Colonic mucosa (tissue), 4 donors: ENCODE results near the gene PLCB1. TPM values are rescaled to one million over a fixed set of nuclear protein-coding genes. Genes with fewer than 3 reads are reported as not detected.

Experiments
- DNase-seq: peaks from one replicate; pipeline ENCODE4 v3.0.0-alpha.2; 2020
- H3K27ac ChIP-seq: fragments of 200-600 bp; one replicate; pipeline ENCODE4 v1.8.0; 2021
- H3K27me3 ChIP-seq: fragments of 200-600 bp; one replicate; pipeline ENCODE4 v1.8.0; 2021
- H3K36me3 ChIP-seq: fragments of 200-600 bp; one replicate; pipeline ENCODE4 v1.8.0; 2021
- H3K4me1 ChIP-seq: fragments of 200-600 bp; one replicate; pipeline ENCODE4 v1.8.0; 2021; ENCODE audit warnings: mild to moderate bottlenecking
- H3K4me3 ChIP-seq: fragments of 200-600 bp; one replicate; pipeline ENCODE4 v1.8.0; 2021
- H3K9ac ChIP-seq, 2 donors: one replicate each; pipeline ENCODE4 v1.7.0; 2013; ENCODE audit warnings: control low read depth in 2 of 2, low read depth in 2 of 2, low read length in 2 of 2
- H3K9me3 ChIP-seq: fragments of 200-600 bp; one replicate; pipeline ENCODE4 v1.8.0; 2021
- CTCF ChIP-seq: fragments of 200-600 bp; IDR thresholded peaks from one replicate; pipeline ENCODE4 v1.8.0; 2022; ENCODE audit warnings: antibody characterized with exemption, mild to moderate bottlenecking
- intact Hi-C: fragments of 100-400 bp; cut with DNase I; formaldehyde crosslinking; loops from one replicate; pipeline ENCODE4 v1.14.1; 2022
- total RNA-seq, 2 donors: library from RNA; stranded (reverse); fragmentation: NEBNext Ultra II Directional in 1 of 2; extraction: Animal tissue kit (Norgen Biotek cat#: 25700) in 1 of 2; gene quantifications; one replicate each; pipeline ENCODE4 v1.2.1, GENCODE V29; 2021
- donor health status: healthy.
- donor health status: DM: no; HTN: no; CAD: no.
- donor health status: DM: no; HTN: no; CAD: no.

Gene PLCB1
- total RNA-seq, 2 donors from 2014 or later: 8.3 to 9.6 TPM

GRCh38 chr20:8361779-8362178, 229.7 kb downstream of the PLCB1 start:
- Histone ChIP-seq H3K4me1 (no peaks in the 10 kb centered on the region), H3K9me3 (no peaks in the 10 kb centered on the region), H3K4me3 (no peak overlapping the region), H3K27ac (no peak overlapping the region), H3K9ac (no peak overlapping the region), H3K36me3 (no peaks in the 10 kb centered on the region), H3K27me3 (no peaks in the 10 kb centered on the region)
- intact Hi-C loops: no loop called here
- no peak for TF ChIP-seq CTCF
- no peak for DNase-seq

GRCh38 chr20:8362457-8362856, 230.4 kb downstream of the PLCB1 start:
- no peak overlapping the region for H3K9ac ChIP-seq
- H3K9me3 ChIP-seq: no peaks in the 10 kb centered on the region
- intact Hi-C loops: no loop called here
- H3K27me3 ChIP-seq: no peaks in the 10 kb centered on the region
- H3K4me3 ChIP-seq: no peak overlapping the region
- no peak overlapping the region for H3K27ac ChIP-seq
- no peaks in the 10 kb centered on the region for H3K4me1 ChIP-seq
- no peak for DNase-seq
- H3K36me3 ChIP-seq: no peaks in the 10 kb centered on the region
- TF ChIP-seq CTCF: no peak

- TF ChIP-seq CTCF: no peak
- H3K9me3 ChIP-seq: no peaks in the 10 kb centered on the region
These were observed 232.1 kb downstream of the PLCB1 start for GRCh38 chr20:8363970-8364733.

GRCh38 chr20:8364734-8365078, 232.6 kb downstream of the PLCB1 start:
- H3K27ac ChIP-seq: no peak overlapping the region
- H3K4me3 ChIP-seq: no peak overlapping the region
- TF ChIP-seq CTCF: no peak
- no peak overlapping the region for H3K9ac ChIP-seq
- H3K36me3 ChIP-seq: no peaks in the 10 kb centered on the region
- intact Hi-C loops: no loop called here
- H3K9me3 ChIP-seq: no peaks in the 10 kb centered on the region
- H3K27me3 ChIP-seq: no peaks in the 10 kb centered on the region
- H3K4me1 ChIP-seq: no peaks in the 10 kb centered on the region
- no peak for DNase-seq

More at GRCh38 chr20:8363970-8364733, 232.1 kb downstream of the PLCB1 start:
- intact Hi-C loops: no loop called here
- Histone ChIP-seq H3K4me3 (no peak overlapping the region), H3K27ac (no peak overlapping the region), H3K36me3 (no peaks in the 10 kb centered on the region), H3K4me1 (no peaks in the 10 kb centered on the region), H3K27me3 (no peaks in the 10 kb centered on the region), H3K9ac (no peak overlapping the region)
- no peak for DNase-seq

GRCh38 chr20:8365634-8366033, 233.6 kb downstream of the PLCB1 start:
- Histone ChIP-seq H3K9me3 (no peaks in the 10 kb centered on the region), H3K27ac (no peak overlapping the region), H3K36me3 (no peaks in the 10 kb centered on the region), H3K9ac (no peak overlapping the region), H3K4me1 (no peaks in the 10 kb centered on the region), H3K4me3 (no peak overlapping the region), H3K27me3 (no peaks in the 10 kb centered on the region)
- DNase-seq: no peak
- no peak for TF ChIP-seq CTCF
- intact Hi-C loops: no loop called here
